Skin epidermis (tissue), 12 donors: Measurements from ENCODE around the gene AGO1.

Experiments used
- H3K27ac ChIP-seq, 21 experiments: fragments of 200-600 bp; sonication (generic) in 11 of 21; one replicate each; pipeline ENCODE4 v1.5.0; 2020; ENCODE audit warnings: mild to moderate bottlenecking in 3 of 21, inconsistent platforms in 2 of 21, moderate library complexity in 2 of 21
- H3K4me3 ChIP-seq, 7 experiments: fragments of 200-600 bp; sonication (generic) in 2 of 7; one replicate each; pipeline ENCODE4 v1.5.0; 2020; ENCODE audit warnings: inconsistent platforms in 2 of 7, mild to moderate bottlenecking in 2 of 7, moderate library complexity in 1 of 7

The AGO1 gene

DNA sequence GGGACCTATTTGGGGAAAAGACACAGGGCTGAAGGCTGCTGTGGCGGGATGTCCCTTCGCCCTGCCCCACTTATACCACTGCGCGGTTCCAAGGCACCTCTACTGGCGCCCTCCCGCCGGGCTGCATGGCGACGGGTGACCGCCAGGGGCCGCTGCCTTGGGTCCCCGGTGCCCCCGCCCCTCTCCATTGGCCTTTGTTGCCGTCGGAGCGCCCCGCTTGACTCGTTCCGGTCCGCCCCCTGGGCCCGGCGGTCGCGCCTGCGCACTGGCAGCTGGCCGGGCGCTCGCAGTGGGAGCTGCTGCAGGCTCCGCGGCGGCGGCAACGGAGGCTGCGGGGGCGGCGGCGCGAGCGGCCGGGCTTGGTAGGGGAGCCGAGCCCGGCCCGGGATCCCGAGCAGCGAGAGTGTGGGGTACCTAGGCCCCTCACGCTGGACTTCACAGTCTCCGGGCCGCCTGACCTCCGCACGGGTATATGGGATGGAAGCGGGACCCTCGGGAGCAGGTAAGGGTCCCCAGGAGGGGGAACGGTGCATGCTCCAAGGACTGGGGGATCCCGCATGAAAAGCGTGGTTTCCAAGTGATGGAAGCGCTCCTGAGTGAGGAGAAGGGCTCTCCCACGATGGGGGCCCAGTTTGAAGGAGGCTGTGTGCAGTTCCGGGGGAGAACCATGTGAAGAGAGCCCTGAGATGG, at the start of gene AGO1:
AGO1 (plus strand) TSS at position 265 of the 690 bp plus-strand sequence; CDS start at position 478, 213 bp downstream.
- peak within 1 kb of the TSS; percentile 38 to 94 (median 83) for H3K27ac ChIP-seq
- peak within 1 kb of the TSS; percentile 69 to 99 (median 97) for H3K4me3 ChIP-seq

DNA sequence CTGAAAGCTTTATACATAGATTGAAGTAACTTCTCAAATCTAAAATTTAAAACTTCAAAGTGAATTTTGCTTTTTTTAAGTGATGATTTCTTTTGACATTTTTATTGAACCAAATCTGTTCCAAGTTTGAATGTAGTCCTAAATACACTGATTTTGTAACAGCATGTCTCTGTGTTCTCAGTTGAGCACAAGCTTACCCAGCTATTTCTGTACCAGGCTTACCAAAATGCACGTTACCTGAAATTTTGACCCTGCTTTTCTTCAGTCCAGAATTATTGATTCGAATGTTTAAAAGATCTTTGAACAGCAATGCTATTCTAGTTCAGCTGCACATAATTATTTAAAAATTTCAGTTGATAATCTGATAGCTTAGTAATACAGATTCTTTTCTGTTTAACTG, 49.6 kb upstream of the AGO1 start:
- H3K27ac ChIP-seq = no peak overlapping the region
- H3K4me3 ChIP-seq = no peak overlapping the region

DNA sequence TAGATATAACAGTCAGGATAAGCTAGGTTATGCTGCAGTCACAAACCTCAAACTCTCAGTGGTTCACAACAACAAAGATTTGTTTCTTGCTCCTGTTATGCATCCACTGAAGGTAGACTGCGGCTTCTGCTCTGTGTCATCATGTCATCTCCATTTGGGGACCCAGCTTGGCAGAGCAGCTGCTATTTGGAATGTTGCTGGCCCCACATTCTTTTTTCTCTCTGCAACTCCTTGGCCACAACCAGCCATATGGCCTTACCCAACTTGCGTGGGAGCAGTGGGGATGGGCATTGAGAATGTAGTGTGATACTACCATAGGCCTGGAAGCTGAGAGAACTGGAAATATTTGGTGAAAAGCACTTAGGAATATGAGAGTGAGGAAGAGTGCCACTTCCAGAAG, 48.8 kb upstream of the AGO1 start:
- Histone ChIP-seq H3K27ac (no peak overlapping the region), H3K4me3 (no peak overlapping the region)

DNA sequence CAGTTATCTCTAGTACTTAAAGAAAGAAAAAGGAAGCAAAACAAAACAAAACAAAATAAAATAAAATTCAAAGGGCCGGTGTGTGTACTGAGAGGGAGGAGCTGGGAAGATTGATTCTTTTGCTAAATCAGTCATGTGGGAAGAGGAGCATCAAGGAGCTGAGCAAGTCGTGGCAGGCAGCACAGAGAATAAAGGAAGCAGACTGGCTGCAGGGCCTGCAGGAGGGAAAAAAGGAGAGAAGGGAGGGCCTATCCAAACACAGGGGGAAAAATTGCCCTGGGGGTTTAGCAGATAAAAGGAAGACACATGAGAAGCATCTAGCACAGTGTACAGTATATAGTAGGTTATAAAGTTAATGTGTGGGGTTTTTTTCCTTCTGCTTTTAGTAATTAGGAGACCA, 47.6 kb upstream of the AGO1 start:
- Histone ChIP-seq H3K4me3 (no peak overlapping the region), H3K27ac (peak overlapping the region in 1 of 21 experiments; percentile 9)

DNA sequence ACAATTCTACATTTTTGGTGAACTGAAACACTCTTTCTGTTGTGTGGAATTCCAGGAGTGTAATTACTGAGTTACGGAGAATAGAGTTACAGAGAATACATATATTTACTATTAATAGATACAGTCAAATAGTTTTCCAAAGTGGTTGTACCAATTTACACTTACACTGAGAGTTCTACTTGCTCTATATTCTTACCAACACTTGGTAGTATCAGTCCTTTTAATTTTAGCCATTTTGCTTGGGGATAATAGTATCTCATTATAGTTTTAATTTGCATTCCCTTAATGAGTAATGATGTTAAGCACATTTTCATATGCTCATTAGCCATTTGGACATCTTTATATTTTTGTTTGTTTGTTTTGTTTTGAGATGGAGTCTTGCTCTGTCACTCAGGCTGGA, 46.3 kb upstream of the AGO1 start:
- Histone ChIP-seq H3K27ac (no peak overlapping the region), H3K4me3 (no peak overlapping the region)

DNA sequence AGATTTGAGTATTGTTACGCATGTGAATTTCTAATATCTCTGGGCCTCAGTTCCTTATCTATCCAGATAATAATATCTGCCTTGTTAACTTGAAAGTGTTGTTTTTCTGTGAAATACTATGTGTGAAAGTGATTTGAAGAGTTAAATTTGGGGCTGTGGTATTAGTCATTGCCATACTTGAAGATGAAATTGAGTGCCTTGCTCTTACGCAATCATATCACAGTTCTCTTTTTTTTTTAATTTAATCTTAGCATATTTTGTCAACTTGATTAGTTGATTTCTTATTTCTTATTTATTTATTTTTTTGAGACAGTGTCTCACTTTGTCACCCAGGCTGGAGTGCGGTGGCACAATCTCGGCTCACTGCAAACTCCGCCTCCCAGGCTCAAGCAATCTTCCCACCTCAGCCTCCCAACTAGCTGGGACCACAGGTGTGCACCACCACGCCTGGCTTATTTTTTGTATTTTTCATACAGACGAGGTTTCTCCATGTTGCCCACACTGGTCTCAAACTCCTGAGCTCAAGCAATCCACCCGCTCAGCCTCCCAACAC, 44.2 kb upstream of the AGO1 start:
- no peak overlapping the region for H3K4me3 ChIP-seq

DNA sequence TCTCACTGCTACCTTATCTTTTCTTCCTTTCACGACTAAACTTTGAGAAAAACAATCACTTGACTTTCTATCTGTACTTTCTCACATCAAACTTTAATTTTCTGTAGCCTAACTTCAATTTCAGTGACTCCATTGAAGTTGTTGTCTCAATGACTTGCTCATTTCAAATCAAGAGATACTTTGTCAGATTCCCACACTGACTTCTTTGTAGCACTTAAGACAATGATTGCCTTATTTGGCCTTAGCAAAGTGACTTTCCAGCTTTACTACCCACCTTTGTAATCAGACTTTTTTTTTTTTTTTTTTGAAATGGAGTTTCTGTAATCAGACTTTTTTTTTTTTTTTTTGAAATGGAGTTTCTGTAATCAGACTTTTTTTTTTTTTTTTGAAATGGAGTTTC, 38.2 kb upstream of the AGO1 start:
- Histone ChIP-seq H3K4me3 (no peak overlapping the region), H3K27ac (no peak overlapping the region)

More for the DNA sequence above, 44.2 kb upstream of the AGO1 start:
- no peak overlapping the region for H3K27ac ChIP-seq

DNA sequence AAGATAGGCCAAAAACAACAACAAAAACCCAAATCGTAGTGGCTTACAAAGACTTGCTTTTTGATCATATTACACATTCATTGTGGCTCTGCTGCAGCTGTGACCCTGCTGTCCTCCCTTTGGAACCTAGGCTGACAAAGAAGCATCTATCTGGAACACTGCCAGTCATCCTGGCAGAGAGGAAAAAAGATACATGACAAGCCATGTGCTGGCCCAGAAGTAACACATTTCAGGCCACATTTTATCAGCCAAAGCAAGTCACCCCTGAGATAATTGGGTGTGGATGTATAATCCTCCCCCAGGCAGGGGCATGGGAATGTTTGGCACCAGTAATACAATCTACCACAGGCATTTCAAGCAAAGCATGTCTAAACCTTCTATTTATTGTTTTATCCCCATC, 37.2 kb upstream of the AGO1 start:
- H3K27ac ChIP-seq = peak overlapping the region in 3 of 21 experiments; percentile 2 to 19 (median 3)
- H3K4me3 ChIP-seq = no peak overlapping the region

DNA sequence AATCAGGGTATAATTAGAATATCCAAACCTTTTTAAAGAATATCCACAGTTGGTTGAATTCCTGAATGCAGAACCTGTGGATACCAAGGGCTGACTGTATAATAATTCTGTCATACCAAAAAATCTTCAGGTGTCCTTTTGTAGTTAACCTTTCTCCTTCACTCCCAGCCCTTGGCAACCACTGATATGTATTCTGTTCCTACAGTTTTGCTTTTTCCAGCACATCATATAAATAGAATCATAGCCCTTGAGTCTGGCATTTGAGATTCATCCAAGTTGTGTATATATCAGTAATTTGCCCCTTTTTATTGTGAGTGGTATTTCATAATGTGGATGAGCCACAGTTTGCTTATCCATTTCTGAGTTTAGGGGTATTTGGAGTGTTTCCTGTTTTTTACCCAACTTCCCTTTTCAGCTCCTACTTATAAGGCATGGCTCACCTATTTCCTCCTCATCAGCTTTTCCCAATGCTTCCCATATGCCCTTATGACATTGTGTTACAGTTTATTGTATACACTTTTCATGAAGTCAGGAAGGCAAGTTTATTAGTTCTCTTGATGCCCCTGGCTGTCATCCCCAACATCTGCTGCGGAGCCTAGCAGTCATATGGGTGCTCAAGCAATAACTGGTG, 35.0 kb upstream of the AGO1 start:
- Histone ChIP-seq H3K27ac (no peak overlapping the region), H3K4me3 (no peak overlapping the region)

DNA sequence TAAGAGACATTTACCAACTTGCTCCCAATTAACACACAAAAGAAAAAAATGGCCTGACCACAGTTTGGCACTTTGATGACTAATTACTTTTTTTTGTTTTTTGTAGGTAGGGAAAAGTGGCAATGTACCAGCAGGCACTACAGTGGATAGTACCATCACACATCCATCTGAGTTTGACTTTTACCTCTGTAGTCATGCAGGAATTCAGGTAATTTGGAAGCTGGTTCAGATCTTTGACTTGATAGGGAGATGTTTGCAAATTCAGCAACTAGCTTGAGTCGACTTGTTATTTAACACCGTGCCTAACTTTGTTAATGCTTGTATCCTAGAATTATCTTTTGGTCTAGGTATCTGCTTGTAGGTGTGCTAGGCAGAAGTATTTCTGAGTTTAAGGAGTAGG, 33.0 kb upstream of the AGO1 start:
- Histone ChIP-seq H3K4me3 (no peak overlapping the region), H3K27ac (peak overlapping the region in 3 of 21 experiments; percentile 41 to 55 (median 43))

DNA sequence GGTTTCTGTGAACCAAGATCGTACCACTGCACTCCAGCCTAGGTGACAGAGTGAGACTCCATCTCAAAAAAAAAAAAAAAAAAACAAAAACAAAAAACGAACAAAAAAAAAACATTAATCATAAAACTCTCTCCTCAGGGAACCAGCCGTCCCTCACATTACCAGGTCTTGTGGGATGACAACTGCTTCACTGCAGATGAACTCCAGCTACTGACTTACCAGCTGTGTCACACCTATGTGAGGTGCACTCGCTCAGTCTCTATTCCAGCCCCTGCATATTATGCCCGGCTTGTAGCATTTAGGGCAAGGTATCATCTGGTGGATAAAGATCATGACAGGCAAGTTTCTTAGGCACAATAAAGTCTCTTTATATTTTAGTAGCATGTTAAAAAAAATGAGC, 32.3 kb upstream of the AGO1 start:
- no peak overlapping the region for H3K4me3 ChIP-seq
- peak overlapping the region in 4 of 21 experiments; percentile 4 to 55 (median 42) for H3K27ac ChIP-seq

DNA sequence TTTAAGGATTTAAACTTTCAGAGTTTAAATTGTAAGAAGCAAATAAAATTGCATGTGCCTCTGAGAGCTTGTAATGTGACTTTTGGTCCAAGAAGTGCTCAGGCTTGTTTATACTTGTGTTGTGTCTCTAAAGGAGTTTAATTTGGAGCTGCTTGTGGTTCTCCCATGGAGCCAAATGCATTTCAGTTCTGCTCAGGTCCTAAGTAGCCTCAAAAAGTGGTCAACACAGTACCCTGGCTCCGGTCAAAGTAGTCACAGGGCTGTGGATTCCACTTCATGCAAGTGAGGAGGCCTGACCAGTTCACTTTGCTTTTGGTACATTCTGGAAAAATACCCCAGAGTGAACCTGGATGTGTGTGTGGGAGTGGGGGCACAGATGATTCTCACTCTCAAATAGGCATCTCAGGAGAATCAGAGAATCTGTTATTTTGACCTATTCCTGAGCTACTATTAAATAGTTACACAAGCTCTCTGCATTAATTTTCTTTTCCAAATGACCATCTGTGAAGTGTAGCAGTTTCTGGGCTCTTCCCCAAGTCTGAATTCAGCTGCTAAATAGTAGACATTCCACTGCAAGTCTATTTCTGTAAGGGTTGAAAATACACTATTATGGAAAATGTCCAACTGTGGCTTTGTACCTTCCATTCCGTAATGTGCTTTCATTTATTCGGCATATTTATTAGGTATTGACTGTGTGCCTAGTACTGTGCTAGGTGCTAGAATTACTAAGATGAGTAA, 31.7 kb upstream of the AGO1 start:
- Histone ChIP-seq H3K4me3 (no peak overlapping the region), H3K27ac (peak overlapping the region in 6 of 21 experiments; percentile 4 to 55 (median 40))

DNA sequence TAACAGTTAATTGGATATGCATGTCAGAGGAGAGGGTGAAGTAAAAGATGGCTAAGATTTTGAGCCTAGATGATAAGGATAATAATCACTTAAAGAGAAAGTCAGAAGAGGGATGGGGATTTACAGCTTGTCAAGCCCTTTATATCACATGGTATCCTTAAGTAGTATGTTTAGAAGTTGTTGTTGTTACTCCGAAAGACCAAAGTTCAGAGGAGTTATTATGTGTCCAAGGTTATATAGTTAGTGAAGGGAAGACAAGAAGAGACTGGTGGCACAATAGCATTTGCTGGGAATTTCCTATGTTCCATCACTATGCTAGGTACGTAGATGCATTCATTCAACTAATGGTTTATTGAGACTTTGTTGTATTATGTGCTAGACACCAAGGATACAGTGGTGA, 30.8 kb upstream of the AGO1 start:
- no peak overlapping the region for H3K4me3 ChIP-seq
- H3K27ac ChIP-seq = peak overlapping the region in 1 of 21 experiments; percentile 4

DNA sequence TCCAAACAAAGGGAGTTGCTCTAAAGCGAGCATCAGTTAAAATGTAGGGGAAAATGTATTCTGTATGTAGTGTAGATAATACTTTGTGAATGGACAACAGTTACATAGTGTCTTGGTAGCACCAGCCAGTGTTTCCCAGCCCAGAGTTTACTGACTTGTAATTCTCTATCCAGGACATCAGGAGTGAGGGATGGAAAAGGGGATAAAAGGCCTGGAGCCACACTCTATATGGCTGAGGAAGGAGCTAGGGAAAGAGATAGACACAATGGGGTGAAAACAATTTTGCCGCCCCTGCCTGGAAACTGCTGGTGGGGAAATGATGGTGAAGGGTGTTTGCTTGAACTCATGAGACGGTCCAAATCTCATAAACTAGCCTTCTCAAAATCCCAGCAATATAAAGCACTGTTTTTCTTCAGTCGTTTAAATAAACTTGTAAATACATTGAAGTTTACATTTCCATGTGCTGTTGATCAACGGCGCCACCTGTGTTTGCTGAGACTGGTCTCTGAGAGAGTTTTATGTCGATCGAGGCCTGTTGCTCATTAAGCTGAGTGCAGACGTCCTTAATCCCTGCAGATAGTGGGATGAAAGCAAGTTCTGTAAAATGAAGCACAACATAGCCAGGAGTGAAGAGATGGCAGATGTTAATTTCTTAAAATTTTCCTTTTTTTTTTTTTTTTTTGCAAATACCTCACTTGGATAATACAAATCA, 27.9 kb upstream of the AGO1 start:
- H3K27ac ChIP-seq = no peak overlapping the region

DNA sequence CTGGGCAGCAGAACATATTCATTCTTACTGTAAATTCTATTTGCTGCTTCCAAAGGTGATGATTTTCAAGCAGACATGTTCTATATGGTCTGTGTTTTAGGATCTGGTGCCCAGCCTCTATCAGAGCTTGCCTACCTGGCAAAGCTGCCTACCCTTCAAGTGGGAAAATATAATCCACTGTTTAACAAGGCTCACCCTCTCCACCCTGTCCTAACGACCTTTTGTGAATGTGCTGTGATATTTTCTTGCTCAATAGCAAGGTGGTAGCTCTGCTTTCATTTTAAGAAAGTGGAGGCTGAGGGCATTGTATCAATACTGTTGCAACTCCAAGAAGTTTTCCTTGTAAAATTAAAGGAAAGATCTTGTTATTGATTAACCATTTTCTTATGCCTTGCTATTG, 26.0 kb upstream of the AGO1 start:
- Histone ChIP-seq H3K27ac (no peak overlapping the region), H3K4me3 (no peak overlapping the region)

More for the DNA sequence above, 27.9 kb upstream of the AGO1 start:
- no peak overlapping the region for H3K4me3 ChIP-seq

DNA sequence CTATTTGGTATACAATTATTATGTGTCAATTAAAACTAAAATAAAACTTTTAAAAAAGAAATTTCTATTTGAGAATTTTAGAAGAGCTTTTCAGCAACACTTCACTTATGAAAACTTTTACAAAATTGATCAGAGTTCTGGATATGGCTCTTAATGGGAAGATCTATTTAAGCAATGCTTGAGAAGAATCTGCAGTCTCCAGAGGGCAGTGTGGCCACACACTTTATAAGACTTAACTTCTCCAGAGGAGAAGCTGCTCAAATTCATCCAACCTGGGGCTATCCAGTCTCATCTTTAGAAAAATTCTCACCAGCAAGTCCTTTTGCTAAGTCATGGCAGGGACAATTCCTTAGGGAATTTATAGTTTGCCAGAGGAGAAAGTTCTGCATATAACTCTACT, 25.2 kb upstream of the AGO1 start:
- H3K27ac ChIP-seq = no peak overlapping the region
- H3K4me3 ChIP-seq = no peak overlapping the region

DNA sequence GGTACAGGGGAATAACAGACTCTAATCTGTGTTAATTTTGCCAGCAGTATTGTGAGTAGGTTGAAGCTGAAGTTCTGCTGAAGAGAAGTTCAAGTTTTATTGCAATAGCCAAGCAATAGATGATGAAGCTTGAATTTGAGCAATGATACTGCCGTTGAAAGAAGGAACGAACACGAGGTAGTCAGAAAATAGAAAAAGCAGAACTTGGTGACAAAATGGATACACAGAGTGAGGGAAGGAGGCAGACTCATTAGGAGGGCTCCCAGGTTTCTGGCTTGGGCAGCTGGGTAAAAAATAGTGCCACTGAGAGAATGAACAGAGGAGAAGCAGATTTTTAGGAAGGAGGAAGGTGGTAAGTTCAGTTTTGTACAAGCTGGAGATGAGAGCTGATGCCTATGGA, 22.3 kb upstream of the AGO1 start:
- Histone ChIP-seq H3K27ac (no peak overlapping the region), H3K4me3 (no peak overlapping the region)

DNA sequence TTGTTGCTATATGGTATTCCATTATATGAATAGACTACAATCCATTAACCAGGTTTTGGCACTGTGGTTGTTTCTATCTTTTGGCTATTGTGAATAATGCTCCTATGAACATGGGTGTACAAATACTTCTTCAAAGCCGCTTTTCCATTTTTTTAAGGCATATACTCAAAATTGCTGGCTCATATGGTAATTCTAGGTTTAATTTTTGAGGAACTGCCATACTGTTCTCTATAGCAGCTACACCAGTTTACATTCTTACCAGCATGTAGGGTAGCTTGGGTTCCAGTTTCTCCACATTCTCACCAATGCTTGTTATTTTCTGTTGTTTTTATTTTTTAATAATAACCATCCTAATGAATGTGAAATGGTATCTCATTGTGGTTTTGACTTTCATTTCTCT, 19.9 kb upstream of the AGO1 start:
- Histone ChIP-seq H3K4me3 (no peak overlapping the region), H3K27ac (no peak overlapping the region)

DNA sequence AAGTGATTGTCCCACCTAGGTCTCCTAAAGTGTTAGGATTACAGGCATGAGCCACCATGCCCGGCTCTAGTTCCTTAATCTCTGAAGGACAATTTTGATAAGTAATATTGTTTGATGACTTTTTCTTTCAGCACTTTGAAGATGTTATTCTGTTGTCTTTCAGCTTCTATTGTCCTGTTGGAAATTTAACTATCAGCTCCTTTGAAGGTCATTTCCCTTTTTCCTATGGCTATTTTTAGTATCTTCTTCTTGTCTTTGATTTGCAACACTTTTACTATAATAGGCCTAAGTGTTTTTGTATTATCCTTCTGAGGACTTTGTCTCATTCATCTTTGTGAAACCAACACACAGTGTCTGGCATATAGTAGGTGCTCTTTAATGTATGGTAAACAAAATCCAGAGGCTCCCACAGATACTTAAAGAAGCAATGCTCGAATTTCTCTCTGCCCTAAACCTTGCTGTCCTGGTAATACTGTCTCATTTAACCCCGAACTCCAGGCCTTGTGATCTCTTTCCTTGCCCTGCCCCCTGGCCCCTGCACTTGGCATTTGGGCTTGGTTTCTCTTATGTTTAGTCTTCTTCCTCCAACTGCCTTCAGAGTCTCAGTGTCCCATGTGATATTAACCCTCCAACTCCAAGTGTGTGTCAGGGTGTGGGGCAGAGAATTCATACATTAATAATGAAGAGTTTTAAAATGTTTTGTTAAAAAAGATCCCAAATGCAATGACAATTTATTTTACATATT, 19.0 kb upstream of the AGO1 start:
- Histone ChIP-seq H3K4me3 (no peak overlapping the region), H3K27ac (peak overlapping the region in 1 of 21 experiments; percentile 16)
